ENCODE measurements around the gene WNT1.

GRCh38 chr12:49025463-49025862 is 47.3 kb downstream of the WNT1 start:
- TF ChIP-seq, protein P1, sequence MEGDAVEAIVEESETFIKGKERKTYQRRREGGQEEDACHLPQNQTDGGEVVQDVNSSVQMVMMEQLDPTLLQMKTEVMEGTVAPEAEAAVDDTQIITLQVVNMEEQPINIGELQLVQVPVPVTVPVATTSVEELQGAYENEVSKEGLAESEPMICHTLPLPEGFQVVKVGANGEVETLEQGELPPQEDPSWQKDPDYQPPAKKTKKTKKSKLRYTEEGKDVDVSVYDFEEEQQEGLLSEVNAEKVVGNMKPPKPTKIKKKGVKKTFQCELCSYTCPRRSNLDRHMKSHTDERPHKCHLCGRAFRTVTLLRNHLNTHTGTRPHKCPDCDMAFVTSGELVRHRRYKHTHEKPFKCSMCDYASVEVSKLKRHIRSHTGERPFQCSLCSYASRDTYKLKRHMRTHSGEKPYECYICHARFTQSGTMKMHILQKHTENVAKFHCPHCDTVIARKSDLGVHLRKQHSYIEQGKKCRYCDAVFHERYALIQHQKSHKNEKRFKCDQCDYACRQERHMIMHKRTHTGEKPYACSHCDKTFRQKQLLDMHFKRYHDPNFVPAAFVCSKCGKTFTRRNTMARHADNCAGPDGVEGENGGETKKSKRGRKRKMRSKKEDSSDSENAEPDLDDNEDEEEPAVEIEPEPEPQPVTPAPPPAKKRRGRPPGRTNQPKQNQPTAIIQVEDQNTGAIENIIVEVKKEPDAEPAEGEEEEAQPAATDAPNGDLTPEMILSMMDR (IDR thresholded peaks at IDR 0.05), result no peak
- TF ChIP-seq POLR2A (IDR thresholded peaks at IDR 0.05), result no peak
